Astrocyte (in vitro differentiated cells and primary cell): Measurements from ENCODE around the gene ZNF726. TPM values are rescaled to one million over a fixed set of nuclear protein-coding genes. Genes with fewer than 3 reads are reported as not detected.

Experiments
- DNase-seq: peaks from one replicate; pipeline ENCODE4 v3.0.0-alpha.2; 2010; ENCODE audit warnings: low read depth
- FAIRE-seq: peaks from 2 replicates; lab custom pipeline; 2011; peaks lifted over from hg19 to GRCh38; lab: Jason Lieb, UNC
- H2AFZ ChIP-seq: 2 replicates; pipeline ENCODE4 v1.6.0; 2012; ENCODE audit warnings: low read depth, low read length, inconsistent platforms
- H3K27ac ChIP-seq: 2 replicates; pipeline ENCODE4 v1.5.1; 2011; ENCODE audit warnings: low read depth, low read length, inconsistent platforms
- H3K27me3 ChIP-seq: 2 replicates; pipeline ENCODE4 v1.6.0; 2011; ENCODE audit warnings: low read length, inconsistent platforms; ENCODE audit not compliant: insufficient read depth
- H3K36me3 ChIP-seq: 2 replicates; pipeline ENCODE4 v1.5.1; 2011; ENCODE audit warnings: low read length, inconsistent platforms; ENCODE audit not compliant: insufficient read depth
- H3K4me1 ChIP-seq: 2 replicates; pipeline ENCODE4 v1.5.1; 2011; ENCODE audit warnings: low read length, inconsistent platforms; ENCODE audit not compliant: insufficient read depth
- H3K4me2 ChIP-seq: 2 replicates; pipeline ENCODE4 v1.6.0; 2012; ENCODE audit warnings: low read length, inconsistent platforms
- H3K4me3 ChIP-seq: 2 replicates; pipeline ENCODE4 v1.5.1; 2011; ENCODE audit warnings: low read depth, mild to moderate bottlenecking, low read length, inconsistent platforms; ENCODE audit not compliant: insufficient read depth
- H3K79me2 ChIP-seq: 2 replicates; pipeline ENCODE4 v1.6.0; 2012; ENCODE audit warnings: mild to moderate bottlenecking, low read length, inconsistent platforms; ENCODE audit not compliant: insufficient read depth
- H3K9ac ChIP-seq: 2 replicates; pipeline ENCODE4 v1.6.0; 2012; ENCODE audit warnings: mild to moderate bottlenecking, low read length, inconsistent platforms
- H3K9me3 ChIP-seq: 2 replicates; pipeline ENCODE4 v1.5.1; 2012; ENCODE audit warnings: low read depth, mild to moderate bottlenecking, low read length, inconsistent platforms; ENCODE audit not compliant: insufficient read depth
- H4K20me1 ChIP-seq: 2 replicates; pipeline ENCODE4 v1.6.0; 2012; ENCODE audit warnings: low read length, inconsistent platforms; ENCODE audit not compliant: insufficient read depth
- H3K27ac Mint-ChIP-seq: one replicate; pipeline ENCODE4 v1.8.0; 2021; ENCODE audit warnings: mild to moderate bottlenecking, mixed read lengths; ENCODE audit not compliant: unreplicated experiment
- H3K27me3 Mint-ChIP-seq: one replicate; pipeline ENCODE4 v1.8.0; 2021; ENCODE audit warnings: low read depth, mixed read lengths; ENCODE audit not compliant: unreplicated experiment
- H3K36me3 Mint-ChIP-seq: one replicate; pipeline ENCODE4 v1.8.0; 2021; ENCODE audit warnings: low read depth, mixed read lengths; ENCODE audit not compliant: unreplicated experiment
- H3K4me1 Mint-ChIP-seq: one replicate; pipeline ENCODE4 v1.8.0; 2021; ENCODE audit warnings: low read depth, mixed read lengths; ENCODE audit not compliant: unreplicated experiment
- H3K4me3 Mint-ChIP-seq: one replicate; pipeline ENCODE4 v1.8.0; 2021; ENCODE audit warnings: mild to moderate bottlenecking, moderate library complexity, mixed read lengths; ENCODE audit not compliant: unreplicated experiment
- H3K9me3 Mint-ChIP-seq: one replicate; pipeline ENCODE4 v1.8.0; 2021; ENCODE audit warnings: mild to moderate bottlenecking, mixed read lengths; ENCODE audit not compliant: unreplicated experiment
- EZH2 ChIP-seq: IDR thresholded peaks from 2 replicates; pipeline ENCODE4 v1.6.1; 2012; ENCODE audit warnings: mild to moderate bottlenecking, low read length, inconsistent platforms; ENCODE audit not compliant: insufficient read depth
- total RNA-seq: library from RNA; stranded (reverse); gene quantifications from 2 replicates; pipeline ENCODE4 v1.2.1, GENCODE V29; 2021
- TF ChIP-seq, protein P1 (sequence below): IDR thresholded peaks from 2 replicates; pipeline ENCODE4 v1.5.1; 2011; ENCODE audit warnings: low read depth, mild to moderate bottlenecking, inconsistent platforms, low read length, moderate library complexity; ENCODE audit not compliant: insufficient read depth

ZNF726 gene
- total RNA-seq, 1 donor from 2014 or later = 0.54 TPM

GRCh38 chr19:23969630-23970029 lies 54.9 kb downstream of the ZNF726 start:
- Histone ChIP-seq H3K27ac (no peak overlapping the region), H3K79me2 (no peaks in the 10 kb centered on the region), H3K4me1 (no peaks in the 10 kb centered on the region), H3K27me3 (no peaks in the 10 kb centered on the region), H4K20me1 (no peaks in the 10 kb centered on the region), H3K4me3 (no peak overlapping the region), H2AFZ (no peak overlapping the region), H3K9ac (no peak overlapping the region), H3K4me2 (no peak overlapping the region), H3K36me3 (no peaks in the 10 kb centered on the region), H3K9me3 (peaks cover 3% of the 10 kb centered on the region)
- Mint-ChIP-seq H3K27me3 (no peaks in the 10 kb centered on the region), H3K36me3 (no peaks in the 10 kb centered on the region), H3K9me3 (peaks cover 16% of the 10 kb centered on the region), H3K4me1 (no peaks in the 10 kb centered on the region), H3K27ac (no peak overlapping the region), H3K4me3 (no peak overlapping the region)
- no peak for TF ChIP-seq EZH2
- TF ChIP-seq, protein P1, sequence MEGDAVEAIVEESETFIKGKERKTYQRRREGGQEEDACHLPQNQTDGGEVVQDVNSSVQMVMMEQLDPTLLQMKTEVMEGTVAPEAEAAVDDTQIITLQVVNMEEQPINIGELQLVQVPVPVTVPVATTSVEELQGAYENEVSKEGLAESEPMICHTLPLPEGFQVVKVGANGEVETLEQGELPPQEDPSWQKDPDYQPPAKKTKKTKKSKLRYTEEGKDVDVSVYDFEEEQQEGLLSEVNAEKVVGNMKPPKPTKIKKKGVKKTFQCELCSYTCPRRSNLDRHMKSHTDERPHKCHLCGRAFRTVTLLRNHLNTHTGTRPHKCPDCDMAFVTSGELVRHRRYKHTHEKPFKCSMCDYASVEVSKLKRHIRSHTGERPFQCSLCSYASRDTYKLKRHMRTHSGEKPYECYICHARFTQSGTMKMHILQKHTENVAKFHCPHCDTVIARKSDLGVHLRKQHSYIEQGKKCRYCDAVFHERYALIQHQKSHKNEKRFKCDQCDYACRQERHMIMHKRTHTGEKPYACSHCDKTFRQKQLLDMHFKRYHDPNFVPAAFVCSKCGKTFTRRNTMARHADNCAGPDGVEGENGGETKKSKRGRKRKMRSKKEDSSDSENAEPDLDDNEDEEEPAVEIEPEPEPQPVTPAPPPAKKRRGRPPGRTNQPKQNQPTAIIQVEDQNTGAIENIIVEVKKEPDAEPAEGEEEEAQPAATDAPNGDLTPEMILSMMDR = no peak
- no peak for FAIRE-seq
- DNase-seq = no peak

GRCh38 chr19:23971598-23971997 lies 56.9 kb downstream of the ZNF726 start:
- Histone ChIP-seq H3K27me3 (no peaks in the 10 kb centered on the region), H3K4me3 (no peak overlapping the region), H3K4me1 (no peaks in the 10 kb centered on the region), H3K4me2 (no peak overlapping the region), H3K27ac (no peak overlapping the region), H4K20me1 (no peaks in the 10 kb centered on the region), H3K79me2 (no peaks in the 10 kb centered on the region), H3K9me3 (peaks cover 3% of the 10 kb centered on the region), H3K9ac (no peak overlapping the region), H3K36me3 (no peaks in the 10 kb centered on the region), H2AFZ (no peak overlapping the region)
- no peaks in the 10 kb centered on the region for H3K27me3 Mint-ChIP-seq
- no peak overlapping the region for H3K4me3 Mint-ChIP-seq
- DNase-seq = no peak
- TF ChIP-seq EZH2 = no peak
- TF ChIP-seq, protein P1 = no peak
- H3K27ac Mint-ChIP-seq = no peak overlapping the region
- FAIRE-seq = no peak
- peaks cover 10% of the 10 kb centered on the region for H3K9me3 Mint-ChIP-seq
- H3K4me1 Mint-ChIP-seq = no peaks in the 10 kb centered on the region
- no peaks in the 10 kb centered on the region for H3K36me3 Mint-ChIP-seq

DNA sequence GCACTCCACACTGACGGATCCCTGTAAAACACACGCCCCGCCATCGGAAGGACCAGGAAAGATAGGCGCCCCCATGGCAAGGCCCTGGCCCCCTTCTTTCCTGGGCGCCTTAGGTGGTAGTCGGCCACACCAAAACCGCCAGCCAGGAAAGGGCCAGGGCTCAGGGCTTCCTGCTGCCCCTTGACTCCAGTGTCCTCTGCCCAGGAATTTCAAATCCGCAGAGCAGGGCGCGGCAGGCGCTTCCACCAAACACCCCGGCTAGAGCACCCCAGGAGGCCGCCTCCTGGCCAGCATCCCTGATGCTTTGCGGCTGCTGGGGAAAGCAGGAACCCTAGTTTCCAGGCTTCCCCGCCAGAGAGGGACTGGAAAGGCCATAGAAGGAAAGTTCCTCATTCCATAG lies 57.5 kb downstream of the ZNF726 start:
- DNase-seq = no peak

More for the DNA sequence above, 57.5 kb downstream of the ZNF726 start:
- Histone ChIP-seq H2AFZ (no peak overlapping the region), H4K20me1 (no peaks in the 10 kb centered on the region), H3K4me2 (no peak overlapping the region), H3K27ac (no peak overlapping the region), H3K4me3 (no peak overlapping the region), H3K36me3 (no peaks in the 10 kb centered on the region), H3K27me3 (no peaks in the 10 kb centered on the region), H3K4me1 (no peaks in the 10 kb centered on the region), H3K9me3 (peaks cover 3% of the 10 kb centered on the region), H3K9ac (no peak overlapping the region), H3K79me2 (no peaks in the 10 kb centered on the region)
- H3K4me3 Mint-ChIP-seq = no peak overlapping the region
- no peaks in the 10 kb centered on the region for H3K27me3 Mint-ChIP-seq
- no peak for FAIRE-seq
- TF ChIP-seq, protein P1 = no peak
- no peak for TF ChIP-seq EZH2
- H3K36me3 Mint-ChIP-seq = no peaks in the 10 kb centered on the region
- H3K4me1 Mint-ChIP-seq = no peaks in the 10 kb centered on the region
- H3K9me3 Mint-ChIP-seq = peaks cover 8% of the 10 kb centered on the region
- no peak overlapping the region for H3K27ac Mint-ChIP-seq
